Esophagus squamous epithelium (tissue), 4 donors: ENCODE measurements around the gene FMO4.

Experiments used
- POLR2A ChIP-seq, 4 donors: fragments of 450-650 bp; IDR thresholded peaks; one replicate each; pipeline ENCODE4 v1.6.1; 2017; ENCODE audit warnings: antibody characterized with exemption in 4 of 4, mild to moderate bottlenecking in 4 of 4, moderate library complexity in 3 of 4
- TF ChIP-seq, protein P1 (sequence below), 6 experiments: fragments of 450-650 bp in 4 of 6; fragments of 200-600 bp in 2 of 6; sonication (generic) in 2 of 6; IDR thresholded peaks; one replicate each; pipeline ENCODE4 v1.5.1; 2016 to 2019; ENCODE audit warnings: antibody characterized with exemption in 6 of 6, mild to moderate bottlenecking in 4 of 6, moderate library complexity in 4 of 6

GRCh38 chr1:171366816-171367215 is 52.8 kb downstream of the FMO4 start:
- TF ChIP-seq, protein P1, sequence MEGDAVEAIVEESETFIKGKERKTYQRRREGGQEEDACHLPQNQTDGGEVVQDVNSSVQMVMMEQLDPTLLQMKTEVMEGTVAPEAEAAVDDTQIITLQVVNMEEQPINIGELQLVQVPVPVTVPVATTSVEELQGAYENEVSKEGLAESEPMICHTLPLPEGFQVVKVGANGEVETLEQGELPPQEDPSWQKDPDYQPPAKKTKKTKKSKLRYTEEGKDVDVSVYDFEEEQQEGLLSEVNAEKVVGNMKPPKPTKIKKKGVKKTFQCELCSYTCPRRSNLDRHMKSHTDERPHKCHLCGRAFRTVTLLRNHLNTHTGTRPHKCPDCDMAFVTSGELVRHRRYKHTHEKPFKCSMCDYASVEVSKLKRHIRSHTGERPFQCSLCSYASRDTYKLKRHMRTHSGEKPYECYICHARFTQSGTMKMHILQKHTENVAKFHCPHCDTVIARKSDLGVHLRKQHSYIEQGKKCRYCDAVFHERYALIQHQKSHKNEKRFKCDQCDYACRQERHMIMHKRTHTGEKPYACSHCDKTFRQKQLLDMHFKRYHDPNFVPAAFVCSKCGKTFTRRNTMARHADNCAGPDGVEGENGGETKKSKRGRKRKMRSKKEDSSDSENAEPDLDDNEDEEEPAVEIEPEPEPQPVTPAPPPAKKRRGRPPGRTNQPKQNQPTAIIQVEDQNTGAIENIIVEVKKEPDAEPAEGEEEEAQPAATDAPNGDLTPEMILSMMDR (IDR thresholded peaks at IDR 0.05): no peak
- no peak for TF ChIP-seq POLR2A (IDR thresholded peaks at IDR 0.05)
